Trophoblast cell (in vitro differentiated cells and primary cell): ENCODE measurements around the gene CPT1B.

Source experiments
- DNase-seq, 2 donors: peaks; one replicate each; pipeline ENCODE4 v3.0.0-alpha.2; 2016
- H2AFZ ChIP-seq: 2 replicates; pipeline ENCODE4 v1.6.1; 2013; ENCODE audit warnings: low read length, moderate library complexity, mild to moderate bottlenecking; ENCODE audit not compliant: insufficient read depth, poor library complexity
- H2AK5ac ChIP-seq: 2 replicates; pipeline ENCODE4 v1.6.1; 2013; ENCODE audit warnings: mild to moderate bottlenecking, low read length
- H2BK120ac ChIP-seq: 2 replicates; pipeline ENCODE4 v1.6.1; 2013; ENCODE audit warnings: low read length, mild to moderate bottlenecking, moderate library complexity; ENCODE audit not compliant: insufficient read depth, poor library complexity
- H2BK12ac ChIP-seq: 2 replicates; pipeline ENCODE4 v1.6.1; 2013; ENCODE audit warnings: mild to moderate bottlenecking, low read length, moderate library complexity
- H2BK5ac ChIP-seq: 2 replicates; pipeline ENCODE4 v1.6.1; 2013; ENCODE audit warnings: low read length, low read depth, moderate library complexity, mild to moderate bottlenecking; ENCODE audit not compliant: poor library complexity
- H3K14ac ChIP-seq: 2 replicates; pipeline ENCODE4 v1.6.1; 2013; ENCODE audit warnings: mild to moderate bottlenecking, low read length
- H3K18ac ChIP-seq: 2 replicates; pipeline ENCODE4 v1.6.1; 2013; ENCODE audit warnings: mild to moderate bottlenecking, low read length
- H3K23ac ChIP-seq: 2 replicates; pipeline ENCODE4 v1.6.1; 2013; ENCODE audit warnings: low read length
- H3K27ac ChIP-seq: 2 replicates; pipeline ENCODE4 v1.5.1; 2013; ENCODE audit warnings: low read depth, mild to moderate bottlenecking, inconsistent platforms, low read length, moderate library complexity
- H3K27me3 ChIP-seq: 2 replicates; pipeline ENCODE4 v1.6.1; 2013; ENCODE audit warnings: inconsistent platforms, mild to moderate bottlenecking, low read length, moderate library complexity; ENCODE audit not compliant: insufficient read depth
- H3K36me3 ChIP-seq, 2 experiments: 1 replicate in 1 of 2; 2 replicates in 1 of 2; pipeline ENCODE4 v1.6.1; 2013; ENCODE audit warnings: low read length in 2 of 2, mild to moderate bottlenecking in 2 of 2, moderate library complexity in 1 of 2; ENCODE audit not compliant: insufficient read depth in 2 of 2, control insufficient read depth in 1 of 2
- H3K4ac ChIP-seq: 2 replicates; pipeline ENCODE4 v1.6.1; 2013; ENCODE audit warnings: low read depth, mild to moderate bottlenecking, low read length, moderate library complexity
- H3K4me1 ChIP-seq, 2 experiments: 1 replicate in 1 of 2; 2 replicates in 1 of 2; pipeline ENCODE4 v1.6.1; 2013; ENCODE audit warnings: low read length in 2 of 2, mild to moderate bottlenecking in 2 of 2, moderate library complexity in 1 of 2; ENCODE audit not compliant: insufficient read depth in 2 of 2, control insufficient read depth in 1 of 2
- H3K4me2 ChIP-seq: 2 replicates; pipeline ENCODE4 v1.6.1; 2013; ENCODE audit warnings: inconsistent platforms, mild to moderate bottlenecking, low read length, moderate library complexity
- H3K4me3 ChIP-seq: 2 replicates; pipeline ENCODE4 v1.5.1; 2013; ENCODE audit warnings: mild to moderate bottlenecking, low read depth, low read length, inconsistent platforms
- H3K79me1 ChIP-seq: one replicate; pipeline ENCODE4 v1.6.1; 2013; ENCODE audit warnings: low read length
- H3K79me2 ChIP-seq: 2 replicates; pipeline ENCODE4 v1.6.1; 2013; ENCODE audit warnings: low read length, mild to moderate bottlenecking; ENCODE audit not compliant: control insufficient read depth, insufficient read depth, poor library complexity
- H3K9ac ChIP-seq: 2 replicates; pipeline ENCODE4 v1.6.1; 2013; ENCODE audit warnings: mild to moderate bottlenecking, low read length
- H3K9me3 ChIP-seq: 2 replicates; pipeline ENCODE4 v1.6.1; 2013; ENCODE audit warnings: low read depth, mild to moderate bottlenecking, control low read depth, inconsistent platforms, low read length; ENCODE audit not compliant: insufficient read depth
- H4K12ac ChIP-seq: 2 replicates; pipeline ENCODE4 v1.6.1; 2013; ENCODE audit warnings: low read depth, mild to moderate bottlenecking, low read length, moderate library complexity
- H4K8ac ChIP-seq: 2 replicates; pipeline ENCODE4 v1.6.1; 2013; ENCODE audit warnings: low read depth, mild to moderate bottlenecking, low read length, moderate library complexity
- H4K91ac ChIP-seq: one replicate; pipeline ENCODE4 v1.6.1; 2013; ENCODE audit warnings: low read depth, mild to moderate bottlenecking, low read length, moderate library complexity
- WGBS: extraction: QIAGEN DNeasy Blood & Tissue Kit; methylation state at CpG from one replicate; pipeline ENCODE4 v1.1.7; 2013; ENCODE audit warnings: missing lambda C conversion rate; ENCODE audit not compliant: insufficient read length, insufficient coverage; ENCODE audit errors: extremely low coverage; 5-methylcytosine and 5-hydroxymethylcytosine counted together

The CPT1B gene

DNA sequence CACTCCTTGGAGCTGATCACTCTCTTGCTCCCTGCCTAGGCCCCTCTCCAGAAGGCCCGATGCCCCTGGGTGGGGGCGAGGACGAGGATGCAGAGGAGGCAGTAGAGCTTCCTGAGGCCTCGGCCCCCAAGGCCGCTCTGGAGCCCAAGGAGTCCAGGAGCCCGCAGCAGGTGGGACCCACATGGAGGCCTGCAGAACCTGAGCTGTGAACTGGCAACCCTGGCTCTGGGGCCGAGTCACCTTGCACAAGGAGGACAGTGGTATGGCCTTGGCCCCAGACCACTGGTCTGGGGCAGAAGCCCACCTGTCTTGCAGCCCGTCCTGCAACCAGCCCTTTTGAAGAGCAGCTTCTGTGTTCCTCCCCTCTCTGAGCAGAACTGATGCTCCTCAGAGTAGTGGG lies 59.1 kb downstream of the CPT1B start:
- no peak overlapping the region for H3K14ac ChIP-seq
- no peaks in the 10 kb centered on the region for H3K79me1 ChIP-seq
- H3K4me1 ChIP-seq = peaks cover 12 to 16% of the 10 kb centered on the region in 2 experiments
- no peak overlapping the region for H4K8ac ChIP-seq
- H3K4me2 ChIP-seq = no peak overlapping the region
- no peak overlapping the region for H4K91ac ChIP-seq
- no peak overlapping the region for H2AK5ac ChIP-seq
- no peak overlapping the region for H3K4ac ChIP-seq
- no peak overlapping the region for H2BK12ac ChIP-seq
- H4K12ac ChIP-seq = no peak overlapping the region
- peaks cover 65 to 72% of the 10 kb centered on the region in 2 experiments for H3K36me3 ChIP-seq
- H3K23ac ChIP-seq = no peak overlapping the region
- H2BK120ac ChIP-seq = no peak overlapping the region
- no peaks in the 10 kb centered on the region for H3K9me3 ChIP-seq
- no peak overlapping the region for H3K4me3 ChIP-seq
- no peak for DNase-seq
- no peak overlapping the region for H3K27ac ChIP-seq
- no peak overlapping the region for H2BK5ac ChIP-seq
- no peak overlapping the region for H3K18ac ChIP-seq
- no peak overlapping the region for H3K9ac ChIP-seq
- H2AFZ ChIP-seq = no peak overlapping the region
- WGBS = no CpG with 5 or more reads among the region's 8 CpGs
- no peaks in the 10 kb centered on the region for H3K27me3 ChIP-seq
- H3K79me2 ChIP-seq = no peaks in the 10 kb centered on the region
